GM19025 (cell line): ENCODE measurements around the gene ZSWIM5.
"Not testable (repeated sequence)": the region's sequence is repeated elsewhere in the genome, so short reads cannot be mapped to it uniquely, and the experiment has no call there.

Source experiments
- ATAC-seq: cut with Tn5 transposase; IDR thresholded peaks from one replicate; pipeline ENCODE4 v1.9.1; 2021; ENCODE audit warnings: mild to moderate bottlenecking, low read depth, moderate library complexity; ENCODE audit not compliant: unreplicated experiment

ZSWIM5 gene

DNA sequence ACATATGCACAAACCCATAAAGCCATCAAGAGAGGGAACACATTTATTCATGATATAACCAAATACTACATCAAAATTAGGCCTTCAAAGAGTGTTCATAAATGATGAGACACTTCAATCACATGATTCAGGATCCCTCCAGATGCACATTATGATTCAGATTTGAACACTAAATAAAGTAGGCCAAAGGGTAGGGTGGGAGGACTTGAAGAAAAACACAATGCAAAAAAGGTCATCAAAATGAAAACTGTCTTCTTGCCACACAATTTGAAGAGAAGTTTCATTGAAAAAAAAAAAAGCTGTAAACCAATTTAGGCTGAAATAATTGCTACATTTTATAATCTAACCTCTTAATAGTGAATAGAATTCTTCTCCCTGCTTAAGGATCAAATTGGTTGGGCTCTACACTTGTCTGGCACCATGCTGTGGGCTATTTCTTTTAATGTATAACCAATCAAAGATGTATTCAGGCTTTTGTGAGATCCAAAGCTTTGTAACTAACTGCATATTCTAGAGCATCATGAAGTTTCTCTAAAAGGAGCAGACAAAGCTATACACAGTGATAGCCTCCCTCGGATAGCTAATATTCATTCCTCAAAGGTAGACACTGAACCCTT lies 58.1 kb downstream of the ZSWIM5 start:
- no peak for ATAC-seq

DNA sequence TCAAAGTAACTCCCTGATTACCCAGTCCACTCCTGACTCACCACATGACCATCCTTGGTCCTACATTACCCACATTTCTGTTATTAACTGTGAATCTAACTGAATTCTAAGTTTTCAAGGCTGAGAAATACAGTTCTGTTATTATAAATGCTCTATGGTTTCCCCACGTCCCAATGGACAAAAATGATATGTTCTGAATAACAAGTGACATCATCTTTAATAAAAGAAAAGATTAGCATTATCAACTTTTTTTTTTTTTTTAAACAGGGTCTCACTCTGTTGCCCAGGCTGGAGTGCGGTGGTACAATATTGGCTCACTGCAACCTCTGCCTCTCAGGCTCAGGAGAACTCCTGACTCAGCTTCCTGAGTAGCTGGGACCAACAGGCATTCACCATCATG lies 59.6 kb downstream of the ZSWIM5 start:
- ATAC-seq = no peak

DNA sequence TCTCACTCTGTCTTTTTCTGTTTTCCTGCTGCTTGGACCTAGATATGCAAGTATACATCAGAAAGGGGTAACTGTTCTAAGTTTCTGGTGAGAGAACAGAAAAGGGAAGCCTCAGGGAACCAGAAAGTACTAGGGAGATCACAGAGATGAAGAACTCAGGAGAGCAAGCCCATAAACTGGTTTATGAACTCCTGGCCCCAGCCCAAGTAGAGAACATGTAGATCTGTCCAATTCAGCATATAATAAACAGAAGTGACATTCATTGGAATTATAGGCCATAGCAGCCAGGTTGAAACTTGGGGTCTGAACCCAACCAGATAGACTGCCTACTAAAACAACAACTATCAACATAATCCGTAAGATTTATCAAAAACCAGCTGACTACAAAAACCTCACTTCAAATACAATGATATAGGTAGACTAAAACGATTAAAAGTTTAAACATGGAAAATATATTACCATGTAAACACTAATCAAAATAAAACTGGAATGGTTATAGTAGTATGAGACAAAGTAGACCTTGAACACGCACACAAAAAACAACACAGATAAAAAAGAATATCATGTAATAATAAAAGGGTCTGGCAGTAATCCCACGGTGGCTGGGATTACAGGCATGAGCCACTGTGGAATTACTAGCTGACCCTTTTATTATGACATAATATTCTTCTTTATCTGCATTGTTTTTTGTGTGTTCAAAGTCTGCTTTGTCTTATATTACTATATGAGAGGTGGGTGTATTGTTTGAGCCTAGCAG lies 65.0 kb downstream of the ZSWIM5 start:
- ATAC-seq = no peak

DNA sequence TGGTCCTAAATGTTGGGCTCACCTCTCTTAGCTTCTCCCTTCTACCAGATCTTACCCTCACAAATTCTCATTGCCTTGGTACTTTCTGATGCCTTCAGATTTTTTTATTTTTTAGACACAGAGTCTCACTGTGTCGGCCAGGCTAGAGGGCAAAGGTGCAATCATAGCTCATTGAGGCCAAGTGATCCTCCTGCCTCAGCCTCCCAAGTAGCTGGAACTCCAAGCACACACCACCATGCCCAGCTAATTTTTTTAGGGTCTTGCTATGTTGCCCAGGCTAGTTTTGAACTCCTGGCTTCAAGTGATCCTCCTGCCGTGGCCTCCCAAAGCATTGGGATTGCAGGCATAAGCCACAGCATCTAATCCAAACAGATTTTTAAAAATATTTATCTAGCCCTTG lies 69.4 kb downstream of the ZSWIM5 start:
- ATAC-seq = no peak

DNA sequence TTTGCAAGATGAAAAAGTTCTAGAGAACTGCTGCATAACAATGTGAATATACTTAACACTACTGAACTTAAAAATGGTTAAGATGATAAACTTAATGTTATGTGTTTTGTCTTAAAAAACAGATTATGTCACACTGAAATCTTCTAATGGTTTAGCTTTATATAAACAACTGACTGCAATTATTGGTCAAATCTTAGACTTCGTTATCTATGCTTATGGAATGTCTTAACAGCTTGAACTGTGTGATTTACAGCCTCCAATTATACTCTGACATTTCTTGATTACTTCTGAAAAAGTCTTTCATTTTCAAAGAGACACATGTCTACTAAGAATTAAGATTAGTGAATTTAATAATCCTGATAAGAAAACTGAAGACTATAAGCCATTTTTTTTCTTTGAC lies 71.1 kb downstream of the ZSWIM5 start:
- no peak for ATAC-seq

DNA sequence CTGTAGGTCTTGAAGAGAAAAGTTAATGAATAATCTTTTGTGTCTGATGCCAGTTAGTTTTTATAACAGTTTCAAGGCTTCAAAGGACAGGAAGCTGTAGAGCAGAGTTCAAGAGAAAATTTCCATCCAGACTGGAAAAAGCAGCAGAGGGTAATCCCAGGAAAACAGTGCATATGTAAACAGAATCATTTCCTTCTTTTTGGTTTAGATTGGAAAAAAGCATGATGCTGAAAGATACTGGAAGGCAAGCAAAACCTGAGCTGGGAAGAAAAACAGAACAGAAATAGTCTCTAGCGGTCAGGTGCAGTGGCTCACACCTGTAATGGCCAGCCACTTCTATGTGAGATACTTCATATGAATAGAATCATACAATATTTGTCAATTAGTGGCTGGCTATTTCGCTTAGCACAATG lies 71.9 kb downstream of the ZSWIM5 start:
- ATAC-seq = no peak

DNA sequence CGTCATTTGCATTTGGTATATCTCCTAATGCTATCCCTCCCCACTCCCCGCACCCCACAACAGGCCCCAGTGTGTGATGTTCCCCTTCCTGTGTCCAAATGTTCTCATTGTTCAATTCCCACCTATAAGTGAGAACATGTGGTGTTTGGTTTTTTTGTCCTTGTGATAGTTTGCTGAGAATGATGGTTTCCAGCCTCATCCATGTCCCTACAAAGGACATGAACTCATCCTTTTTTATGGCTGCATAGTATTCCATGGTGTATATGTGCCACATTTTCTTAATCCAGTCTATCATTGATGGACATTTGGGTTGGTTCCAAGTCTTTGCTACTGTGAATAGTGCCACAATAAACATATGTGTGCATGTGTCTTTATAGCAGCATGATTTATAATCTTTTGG lies 73.7 kb downstream of the ZSWIM5 start:
- not testable (repeated sequence) for ATAC-seq

DNA sequence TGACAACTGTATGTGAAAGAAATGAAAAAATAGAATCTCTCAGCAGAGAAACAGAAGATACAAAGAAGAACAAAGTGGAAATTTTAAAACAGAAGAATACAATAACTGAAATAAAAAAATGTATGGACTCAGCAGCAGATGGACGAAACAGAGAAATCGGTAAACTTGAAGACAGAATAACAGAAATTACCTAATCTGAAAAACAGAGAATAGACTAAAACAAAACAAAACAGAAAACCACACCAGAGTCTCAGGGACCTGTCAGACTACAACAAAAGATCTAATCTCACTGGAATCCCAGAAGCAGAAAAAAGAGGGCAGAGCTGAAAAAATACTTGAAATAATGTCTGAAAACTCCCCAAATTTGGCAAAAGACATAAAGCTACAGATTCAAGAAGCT lies 83.0 kb downstream of the ZSWIM5 start:
- ATAC-seq = no peak

DNA sequence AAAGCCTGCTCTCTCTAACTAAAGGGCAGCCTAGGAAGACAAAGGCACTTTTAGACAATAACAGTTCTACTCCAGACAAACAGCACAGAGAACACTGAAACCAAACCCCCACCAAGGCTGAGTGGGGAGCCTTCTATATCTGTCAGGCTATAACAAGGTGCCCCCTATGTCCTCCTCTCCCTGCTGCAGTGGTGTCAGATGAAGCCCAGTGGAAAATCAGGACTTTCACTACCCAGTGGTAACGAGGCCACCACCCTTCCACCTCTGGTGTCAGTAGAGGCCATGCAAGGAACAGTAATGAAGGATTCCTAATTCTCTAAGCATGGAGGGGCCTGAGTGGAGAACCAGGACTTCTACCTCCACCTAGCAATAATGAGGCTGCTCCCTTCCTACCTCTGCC lies 83.7 kb downstream of the ZSWIM5 start:
- ATAC-seq = no peak

DNA sequence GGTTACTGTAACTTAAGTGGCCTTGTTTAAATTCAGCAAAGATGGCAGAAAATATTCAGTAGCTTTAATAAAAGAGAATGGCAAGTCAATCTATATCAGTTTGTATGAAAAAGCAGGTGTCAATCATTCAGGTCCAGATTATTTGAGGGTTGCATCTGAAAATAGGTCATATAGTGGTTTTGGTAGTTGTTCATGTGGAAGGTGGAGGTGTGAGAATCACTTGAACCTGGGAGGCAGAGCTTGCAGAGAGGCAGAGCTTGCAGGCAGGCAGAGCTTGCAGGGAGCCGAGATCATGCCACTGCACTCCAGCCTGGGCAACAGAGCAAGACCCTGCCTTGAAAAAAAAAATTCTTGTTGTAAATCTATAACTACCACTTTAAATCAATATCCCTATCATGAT lies 88.6 kb downstream of the ZSWIM5 start:
- no peak for ATAC-seq

DNA sequence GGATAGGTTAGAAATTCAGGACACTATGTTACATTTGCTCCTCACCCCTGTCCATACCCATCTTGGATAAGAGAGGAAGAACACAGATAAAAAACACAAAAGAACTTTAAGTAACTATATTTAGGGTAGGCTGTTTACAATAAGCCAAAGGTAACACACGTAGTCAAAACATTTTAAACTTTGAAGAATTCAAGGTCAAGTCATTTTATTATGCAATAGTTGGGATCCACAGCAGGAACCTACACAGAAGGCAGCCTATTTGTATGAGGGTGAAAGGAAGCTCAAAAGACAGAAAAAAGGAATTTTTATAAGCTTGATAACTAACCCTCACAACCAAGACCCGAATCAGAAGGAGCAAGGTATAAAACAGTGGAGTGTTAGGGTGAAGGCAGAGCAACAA lies 89.6 kb downstream of the ZSWIM5 start:
- no peak for ATAC-seq

DNA sequence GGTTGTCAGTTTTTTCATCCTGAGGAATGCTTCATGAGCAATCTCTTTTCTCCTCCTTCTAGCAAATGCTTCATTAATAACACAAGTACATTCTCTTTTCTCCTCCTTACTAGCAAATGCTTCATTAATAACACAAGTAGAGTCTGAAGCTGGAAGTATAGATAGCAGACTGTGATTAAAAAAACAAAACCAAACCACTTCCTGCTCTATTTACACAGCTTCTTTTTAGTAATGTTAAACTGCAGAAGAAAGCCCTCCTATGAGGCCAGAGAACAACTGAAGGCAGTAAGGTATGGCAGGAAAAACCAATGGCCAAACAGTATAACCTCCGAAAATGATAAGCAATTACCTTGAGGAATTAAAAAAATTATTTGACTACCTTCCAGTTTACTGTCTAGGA lies 90.1 kb downstream of the ZSWIM5 start:
- no peak for ATAC-seq

DNA sequence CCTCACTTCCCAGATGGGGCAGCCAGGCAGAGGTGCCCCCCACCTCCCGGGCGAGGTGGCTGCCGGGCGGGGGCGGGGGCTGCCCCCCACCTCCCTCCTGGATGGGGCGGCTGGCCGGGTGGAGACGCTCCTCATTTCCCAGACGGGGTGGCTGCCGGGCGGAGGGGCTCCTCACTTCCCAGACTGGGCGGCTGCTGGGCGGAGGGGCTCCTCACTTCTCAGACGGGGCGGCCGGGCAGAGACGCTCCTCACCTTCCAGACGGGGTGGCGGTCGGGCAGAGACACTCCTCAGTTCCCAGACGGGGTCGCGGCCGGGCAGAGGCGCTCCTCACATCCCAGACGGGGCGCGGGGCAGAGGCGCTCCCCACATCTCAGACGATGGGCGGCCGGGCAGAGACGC lies 91.2 kb downstream of the ZSWIM5 start:
- not testable (repeated sequence) for ATAC-seq

DNA sequence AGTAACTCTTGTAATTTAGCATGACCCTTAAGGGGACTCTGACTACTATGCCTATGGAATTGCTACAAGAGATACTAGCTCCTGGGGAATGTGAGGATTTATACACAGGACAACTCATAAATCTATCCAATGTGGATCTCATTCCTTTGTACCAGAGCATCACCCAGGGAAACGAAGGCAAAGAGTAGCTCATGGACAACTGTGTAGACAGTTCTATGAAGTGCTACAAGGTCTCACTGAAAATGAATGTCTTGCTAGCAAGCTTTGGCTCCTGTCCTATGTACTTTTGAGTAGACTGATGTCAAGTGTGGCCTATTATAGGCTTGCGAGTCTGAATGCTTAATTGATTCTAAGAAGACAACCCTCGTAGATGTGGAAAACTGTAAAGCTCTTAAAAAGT lies 93.7 kb downstream of the ZSWIM5 start:
- ATAC-seq = no peak

DNA sequence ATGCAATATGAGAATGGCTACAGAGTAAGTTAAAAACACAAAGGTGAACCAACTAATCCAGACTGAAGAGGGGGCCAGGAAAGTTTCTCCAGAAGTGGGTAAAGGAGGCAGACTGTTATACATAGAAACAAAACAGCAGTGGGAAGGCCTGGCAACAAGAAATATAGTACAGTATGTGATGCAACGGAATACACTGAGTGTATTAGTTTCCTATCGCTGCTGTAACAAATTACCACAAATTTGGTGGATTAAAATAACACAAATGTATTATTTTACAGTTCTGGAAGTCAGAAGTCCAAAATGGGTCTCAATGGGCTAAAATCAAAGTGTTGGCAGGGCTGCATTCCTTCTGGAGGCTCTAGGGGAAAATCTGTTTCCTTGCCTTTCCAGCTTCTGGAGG lies 95.2 kb downstream of the ZSWIM5 start:
- no peak for ATAC-seq

DNA sequence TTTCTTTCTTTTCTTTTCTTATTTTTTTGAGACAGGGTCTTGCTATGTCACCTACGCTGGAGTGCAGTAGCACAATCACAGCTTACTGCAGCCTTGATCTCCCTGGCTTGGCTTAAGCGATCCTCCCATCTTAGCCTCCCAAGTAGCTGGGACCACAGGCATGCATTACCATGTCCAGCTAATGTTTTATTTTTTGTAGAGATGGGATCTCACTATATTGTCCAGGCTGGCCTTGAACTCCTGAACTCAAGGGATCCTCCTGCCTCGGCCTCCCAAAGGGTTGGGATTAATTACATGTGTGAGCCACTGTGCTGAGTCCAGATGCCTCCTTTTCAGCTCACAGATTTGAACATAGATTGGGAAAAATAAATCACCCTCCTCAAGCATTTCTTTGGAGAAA lies 98.6 kb downstream of the ZSWIM5 start:
- ATAC-seq = no peak

DNA sequence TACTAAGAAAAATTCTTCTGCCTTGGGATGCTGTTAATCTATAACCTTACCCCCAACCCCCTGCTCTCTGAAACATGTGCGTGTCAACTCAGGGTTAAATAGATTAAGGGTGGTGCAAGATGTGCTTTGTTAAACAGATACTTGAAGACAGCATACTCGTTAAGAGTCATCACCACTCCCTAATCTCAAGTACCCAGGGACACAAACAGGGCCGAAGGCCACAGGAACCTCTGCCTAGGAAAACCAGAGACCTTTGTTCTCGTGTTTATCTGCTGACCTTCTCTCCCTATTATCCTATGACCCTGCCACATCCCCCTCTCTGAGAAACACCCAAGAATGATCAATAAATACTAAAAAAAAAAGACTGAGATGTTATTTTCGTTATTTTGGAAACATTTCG lies 99.5 kb downstream of the ZSWIM5 start:
- not testable (repeated sequence) for ATAC-seq

DNA sequence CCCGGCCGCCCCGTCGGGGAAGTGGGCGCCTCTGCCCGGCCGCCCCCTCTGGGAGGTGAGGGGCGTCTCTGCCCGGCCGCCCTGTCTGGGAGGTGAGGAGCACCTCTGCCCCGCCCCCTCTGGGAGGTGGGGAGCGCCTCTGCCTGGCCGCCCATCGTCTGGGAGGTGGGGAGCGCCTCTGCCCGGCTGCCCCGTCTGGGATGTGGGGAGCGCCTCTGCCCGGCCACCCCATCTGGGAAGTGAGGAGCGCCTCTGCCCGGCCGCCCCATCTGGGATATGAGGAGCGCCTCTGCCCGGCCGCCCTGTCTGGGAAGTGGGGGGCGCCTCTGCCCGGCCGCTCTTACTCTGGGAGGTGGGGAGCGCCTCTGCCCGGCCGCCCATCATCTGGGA lies 100.3 kb downstream of the ZSWIM5 start:
- ATAC-seq = not testable (repeated sequence)

DNA sequence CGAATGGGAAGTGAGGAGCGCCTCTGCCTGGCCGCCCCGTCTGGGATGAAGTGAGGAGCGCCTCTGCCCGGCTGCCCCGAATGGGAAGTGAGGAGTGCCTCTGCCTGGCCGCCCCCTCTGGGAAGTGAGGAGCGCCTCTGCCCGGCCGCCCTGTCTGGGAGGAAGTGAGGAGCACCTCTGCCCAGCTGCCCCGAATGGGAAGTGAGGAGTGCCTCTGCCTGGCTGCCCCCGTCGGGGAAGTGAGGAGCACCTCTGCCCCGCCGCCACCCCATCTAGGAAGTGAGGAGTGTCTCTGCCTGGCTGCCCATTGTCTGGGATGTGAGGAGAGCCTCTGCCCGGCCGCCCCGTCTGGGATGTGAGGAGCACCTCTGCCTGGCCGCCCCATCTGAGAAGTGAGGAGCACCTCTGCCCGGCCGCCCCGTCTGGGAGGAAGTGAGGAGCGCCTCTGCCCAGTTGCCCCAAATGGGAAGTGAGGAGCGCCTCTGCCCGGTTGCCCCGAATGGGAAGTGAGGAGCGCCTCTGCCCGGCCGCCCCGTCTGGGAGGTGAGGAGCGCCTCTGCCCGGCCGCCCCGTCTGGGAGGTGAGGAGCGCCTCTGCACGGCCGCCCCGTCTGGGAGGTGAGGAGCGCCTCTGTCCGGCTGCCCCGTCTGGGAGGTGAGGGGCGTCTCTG lies 100.8 kb downstream of the ZSWIM5 start:
- not testable (repeated sequence) for ATAC-seq

DNA sequence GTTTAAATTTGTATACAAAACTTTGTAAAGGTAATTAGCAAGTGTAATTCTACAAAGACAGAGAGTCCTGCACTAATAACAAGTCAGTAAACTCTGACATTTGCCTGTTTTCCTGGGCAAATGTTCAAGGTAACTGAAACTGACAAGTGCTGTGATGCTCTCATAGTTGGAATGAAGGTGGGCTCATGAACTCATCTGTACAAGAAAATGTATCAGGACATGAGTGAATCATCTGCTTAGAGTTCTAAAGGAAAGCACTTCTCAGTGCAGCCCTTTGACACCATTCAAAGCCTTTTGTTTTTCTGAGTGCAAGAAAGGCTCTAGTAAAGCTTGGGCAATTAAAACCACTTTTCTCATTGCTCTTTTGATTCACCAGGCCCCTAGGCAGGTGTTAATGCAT lies 102.9 kb downstream of the ZSWIM5 start:
- ATAC-seq = no peak

DNA sequence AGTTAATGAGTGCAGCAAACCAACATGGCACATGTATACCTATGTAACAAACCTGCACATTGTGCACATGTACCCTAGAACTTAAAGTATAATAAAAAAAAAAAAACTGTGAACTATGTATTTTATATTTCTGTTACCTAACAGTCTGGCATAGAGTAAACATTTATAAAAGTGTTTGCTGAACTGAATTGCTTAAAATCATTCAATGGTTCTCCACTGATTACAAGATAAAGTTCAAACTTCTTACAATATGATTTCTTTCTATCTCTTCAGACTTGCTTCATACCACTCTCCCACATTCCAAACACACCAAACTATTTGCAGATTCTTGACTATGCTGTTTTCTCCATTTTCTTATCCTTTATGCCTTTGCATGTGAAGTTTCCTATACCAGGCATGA lies 104.5 kb downstream of the ZSWIM5 start:
- no peak for ATAC-seq

DNA sequence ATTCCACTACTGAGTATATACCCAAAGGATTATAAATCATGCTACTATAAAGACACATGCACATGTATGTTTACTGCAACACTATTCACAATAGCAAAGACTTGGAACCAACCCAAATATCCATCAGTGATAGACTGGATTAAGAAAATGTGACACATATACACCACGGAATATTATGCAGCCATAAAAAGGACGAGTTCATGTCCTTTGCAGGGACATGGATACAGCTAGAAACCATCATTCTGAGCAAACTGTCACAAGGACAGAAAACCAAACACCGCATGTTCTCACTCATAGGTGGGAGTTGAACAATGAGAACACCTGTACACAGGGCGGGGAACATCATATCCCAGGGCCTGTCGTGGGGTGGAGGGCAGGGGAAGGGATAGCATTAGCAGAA lies 104.9 kb downstream of the ZSWIM5 start:
- ATAC-seq = not testable (repeated sequence)
